ENCODE results near the gene CCDC85C.

The CCDC85C gene

DNA sequence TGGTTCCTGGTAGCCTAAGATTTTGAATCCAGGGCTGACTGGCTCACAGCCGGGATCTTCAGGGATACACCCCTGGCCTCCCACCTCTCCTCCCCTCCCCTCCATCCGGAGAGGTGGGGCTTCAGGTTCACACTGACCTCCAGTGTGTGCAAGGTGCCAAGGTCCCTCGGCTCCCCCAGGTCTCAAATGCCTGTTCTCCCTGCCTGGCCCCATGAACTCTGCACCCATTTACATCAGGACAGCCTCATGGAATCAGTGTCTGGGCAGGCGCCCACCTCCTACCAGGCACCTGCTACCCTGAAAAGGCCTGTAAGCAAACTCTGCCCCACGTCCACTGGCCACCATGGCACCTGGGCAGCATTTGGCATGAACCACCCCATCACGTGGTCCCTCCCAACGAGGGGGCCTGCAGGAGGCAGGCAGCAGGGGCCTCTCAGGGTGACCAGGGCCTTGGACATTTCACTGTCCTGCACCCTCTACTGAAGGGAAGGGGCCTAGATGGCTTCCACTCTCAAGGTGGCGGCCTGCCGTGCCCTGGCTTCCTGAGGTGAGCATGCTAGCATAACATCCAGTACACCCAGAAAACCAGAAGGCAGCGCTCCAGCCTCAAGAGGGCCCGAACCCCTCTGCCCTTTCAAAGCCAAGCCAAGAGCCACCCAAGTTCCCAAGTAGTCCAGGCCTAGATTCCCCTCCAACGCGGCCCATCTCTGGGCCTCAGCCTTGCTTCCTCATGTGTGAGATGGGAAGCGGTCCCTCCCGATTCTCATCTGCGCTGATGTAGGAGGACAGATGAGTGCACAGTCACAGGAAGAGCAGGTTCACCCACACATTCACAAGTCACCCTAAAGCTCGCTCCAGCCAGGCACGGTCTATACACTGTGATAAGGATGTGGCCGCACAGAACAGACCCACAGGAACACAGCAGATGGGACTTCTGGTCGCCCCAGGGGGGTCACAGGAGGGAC is 37.3 kb downstream of the CCDC85C start:
- no peak for DNase-seq
- in situ Hi-C loops (cut with MboI; ENCODE audit: low pct_unique_long_range_greater_than_20kb, low sequenced_read_pairs) = no loop called here

DNA sequence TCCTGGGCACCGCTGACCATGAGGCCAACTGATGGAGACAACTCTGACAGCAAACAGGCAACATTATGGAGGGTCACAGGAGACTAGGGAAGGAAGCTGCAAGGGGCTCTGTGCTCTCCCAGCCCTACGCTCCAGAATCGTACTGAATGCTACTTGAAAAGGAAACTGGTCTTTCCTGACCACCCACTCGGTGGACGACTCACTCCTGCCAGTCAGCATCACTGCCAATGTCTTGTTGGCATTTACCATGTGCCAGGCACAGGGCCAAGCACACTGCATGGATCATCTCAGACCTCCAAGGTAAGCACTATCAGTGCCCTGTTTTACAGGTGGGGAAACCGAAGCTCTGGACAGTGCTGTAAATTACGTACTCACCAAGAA is 38.0 kb downstream of the CCDC85C start:
- in situ Hi-C loops (cut with MboI; ENCODE audit: low pct_unique_long_range_greater_than_20kb, low sequenced_read_pairs) = no loop called here

GRCh38 chr14:99565383-99565782 is 38.6 kb downstream of the CCDC85C start:
- DNase-seq = no peak
- in situ Hi-C loops (cut with MboI; ENCODE audit: low pct_unique_long_range_greater_than_20kb, low sequenced_read_pairs) = no loop called here

More for the DNA sequence above, 38.0 kb downstream of the CCDC85C start:
- DNase-seq = no peak

- DNase-seq = no peak
Measured at GRCh38 chr14:99564926-99565259, 39.1 kb downstream of the CCDC85C start.

GRCh38 chr14:99564256-99564925 is 39.6 kb downstream of the CCDC85C start:
- in situ Hi-C loops (cut with MboI; ENCODE audit: low pct_unique_long_range_greater_than_20kb, low sequenced_read_pairs) = no loop called here
- no peak for DNase-seq

More at GRCh38 chr14:99564926-99565259, 39.1 kb downstream of the CCDC85C start:
- in situ Hi-C loops (cut with MboI; ENCODE audit: low pct_unique_long_range_greater_than_20kb, low sequenced_read_pairs) = no loop called here

GRCh38 chr14:99563749-99564129 is 40.3 kb downstream of the CCDC85C start:
- no peak for DNase-seq
- in situ Hi-C loops (cut with MboI; ENCODE audit: low pct_unique_long_range_greater_than_20kb, low sequenced_read_pairs) = no loop called here

GRCh38 chr14:99562856-99563748 is 40.9 kb downstream of the CCDC85C start:
- in situ Hi-C loops (cut with MboI; ENCODE audit: low pct_unique_long_range_greater_than_20kb, low sequenced_read_pairs) = no loop called here
- DNase-seq = no peak

GRCh38 chr14:99561864-99562263 is 42.1 kb downstream of the CCDC85C start:
- in situ Hi-C loops (cut with MboI; ENCODE audit: low pct_unique_long_range_greater_than_20kb, low sequenced_read_pairs) = no loop called here
- DNase-seq = no peak

DNA sequence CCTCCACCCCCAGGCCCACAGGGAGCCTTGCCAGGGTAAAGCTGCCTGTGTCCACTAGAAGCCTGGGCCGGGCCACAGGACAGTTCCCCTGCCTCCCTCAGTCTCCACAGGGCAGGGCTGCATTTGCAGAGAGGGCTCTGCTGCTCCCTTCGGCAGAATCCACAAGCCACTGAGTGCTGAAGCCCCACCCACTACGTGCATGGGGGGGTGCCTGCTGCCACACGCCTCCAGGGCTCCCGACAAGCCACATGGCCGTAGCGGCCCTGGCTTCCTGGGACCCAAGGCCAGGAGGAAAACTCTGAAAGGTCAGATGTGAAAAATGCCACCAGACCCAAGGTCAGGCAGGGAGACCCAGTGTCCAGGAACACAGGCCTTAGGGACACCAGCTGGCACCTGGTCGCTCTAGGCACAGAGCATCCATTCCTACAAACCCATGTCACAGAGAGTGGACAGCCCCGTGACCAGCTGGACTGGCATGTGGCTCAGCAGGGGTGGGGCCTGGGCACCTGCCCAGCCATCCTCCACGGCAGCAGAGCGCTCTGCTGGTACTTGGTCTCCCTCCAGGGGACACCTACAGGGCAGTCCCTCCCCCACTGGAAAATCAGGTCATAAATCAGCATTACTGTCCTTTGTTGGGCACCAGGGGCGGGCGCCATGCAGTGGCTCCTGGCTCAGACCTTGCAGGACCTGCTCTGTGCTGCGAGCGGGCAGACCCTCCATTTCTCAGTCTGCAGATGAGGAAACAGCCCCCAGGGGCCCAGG is 42.9 kb downstream of the CCDC85C start:
- DNase-seq = no peak
- in situ Hi-C loops (cut with MboI; ENCODE audit: low pct_unique_long_range_greater_than_20kb, low sequenced_read_pairs) = no loop called here

DNA sequence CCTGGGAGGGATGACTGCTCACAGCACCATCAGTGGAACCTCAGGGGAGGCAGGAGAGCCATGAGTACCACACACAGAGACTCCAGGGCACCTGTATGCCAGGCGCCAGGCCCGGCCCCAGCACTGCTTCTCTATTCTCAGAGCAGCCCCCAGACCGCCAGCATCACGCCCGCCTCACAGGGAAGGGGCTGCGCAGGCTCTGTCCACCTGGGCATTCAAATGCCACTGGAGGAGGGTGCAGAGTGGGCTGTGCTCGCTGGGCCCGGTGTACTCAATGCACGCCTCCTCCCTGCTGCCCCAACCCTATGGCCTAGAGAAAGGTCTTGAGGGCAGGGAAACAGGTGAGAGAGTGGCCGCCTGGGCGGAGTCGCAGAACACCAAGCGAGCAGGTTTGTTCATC is 43.6 kb downstream of the CCDC85C start:
- in situ Hi-C loops (cut with MboI; ENCODE audit: low pct_unique_long_range_greater_than_20kb, low sequenced_read_pairs) = no loop called here

DNA sequence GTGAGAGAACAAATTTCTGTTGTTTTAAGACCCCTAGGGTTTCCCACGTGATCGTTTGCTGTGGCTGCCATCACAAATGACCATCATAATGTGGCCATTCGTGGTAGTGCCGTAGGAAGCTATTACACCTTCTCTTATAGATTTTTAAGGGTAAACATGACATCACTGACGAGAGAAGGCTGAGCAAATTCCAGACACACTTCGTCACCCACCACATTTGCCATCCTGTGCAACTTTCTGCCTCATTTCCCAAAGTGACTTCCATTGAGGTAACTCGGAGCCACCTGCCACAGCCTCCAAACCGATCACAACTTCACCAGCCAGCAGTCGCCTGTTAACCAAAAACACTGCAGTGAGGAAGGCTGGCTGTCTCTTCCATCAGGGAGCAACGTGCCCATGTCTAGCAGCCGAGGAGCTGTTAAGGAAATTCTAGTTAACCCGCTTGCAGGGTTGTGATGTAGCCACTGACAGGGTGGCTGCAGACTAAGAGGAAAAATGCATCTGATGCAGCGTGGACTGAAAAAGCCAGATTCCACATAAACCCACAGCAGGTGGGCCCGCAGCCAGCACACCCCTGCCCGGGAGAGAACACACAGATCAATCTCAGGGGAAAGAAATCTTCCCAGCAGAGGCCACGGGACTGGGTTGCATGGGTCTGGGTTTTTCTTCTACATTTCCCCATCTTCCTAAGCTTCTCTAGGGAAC is 44.6 kb downstream of the CCDC85C start:
- in situ Hi-C loops (cut with MboI; ENCODE audit: low pct_unique_long_range_greater_than_20kb, low sequenced_read_pairs) = no loop called here

More for the DNA sequence above, 43.6 kb downstream of the CCDC85C start:
- no peak for DNase-seq

GRCh38 chr14:99556134-99556791 is 47.7 kb downstream of the CCDC85C start:
- in situ Hi-C loops (cut with MboI; ENCODE audit: low pct_unique_long_range_greater_than_20kb, low sequenced_read_pairs) = no loop called here
- DNase-seq = no peak

More for the DNA sequence above, 44.6 kb downstream of the CCDC85C start:
- no peak for DNase-seq

DNA sequence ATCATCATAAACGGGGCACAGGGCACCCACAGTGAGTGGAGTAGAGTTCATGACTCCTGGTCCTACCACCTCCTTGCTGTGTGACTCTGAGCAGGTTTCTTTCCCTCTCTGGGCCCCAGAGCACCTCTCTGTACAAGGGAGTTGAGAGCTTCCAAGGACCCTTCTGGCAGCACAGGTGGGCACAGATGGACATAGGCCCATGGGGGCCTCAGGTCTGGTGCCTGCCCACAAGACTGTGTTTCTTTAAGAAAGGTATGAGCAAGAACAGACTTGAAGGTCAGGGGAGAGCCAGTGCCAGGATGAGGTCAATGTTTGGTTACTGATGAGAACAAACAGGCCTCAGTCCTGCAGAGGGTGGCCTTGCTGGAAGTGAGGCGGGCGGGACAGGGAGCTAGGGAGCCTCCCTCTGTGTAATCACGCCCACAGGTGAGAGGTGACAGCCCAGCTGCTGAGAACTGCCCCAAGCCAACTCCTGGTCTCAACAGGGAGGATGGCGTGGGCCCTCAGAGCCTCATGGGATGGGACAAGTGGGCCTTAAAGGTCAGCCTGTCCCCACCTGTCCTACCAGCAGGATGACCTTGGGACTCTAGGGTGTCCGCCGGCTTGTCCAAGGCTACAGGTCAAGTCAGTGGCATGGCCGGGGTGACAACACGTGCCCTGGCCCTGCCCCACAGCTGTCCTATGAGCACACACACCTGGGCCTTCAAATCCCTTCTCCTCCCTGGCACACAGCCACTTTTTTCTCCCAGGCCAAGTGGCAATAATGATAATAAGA is 49.1 kb downstream of the CCDC85C start:
- in situ Hi-C loops (cut with MboI; ENCODE audit: low pct_unique_long_range_greater_than_20kb, low sequenced_read_pairs) = no loop called here
- no peak for DNase-seq

DNA sequence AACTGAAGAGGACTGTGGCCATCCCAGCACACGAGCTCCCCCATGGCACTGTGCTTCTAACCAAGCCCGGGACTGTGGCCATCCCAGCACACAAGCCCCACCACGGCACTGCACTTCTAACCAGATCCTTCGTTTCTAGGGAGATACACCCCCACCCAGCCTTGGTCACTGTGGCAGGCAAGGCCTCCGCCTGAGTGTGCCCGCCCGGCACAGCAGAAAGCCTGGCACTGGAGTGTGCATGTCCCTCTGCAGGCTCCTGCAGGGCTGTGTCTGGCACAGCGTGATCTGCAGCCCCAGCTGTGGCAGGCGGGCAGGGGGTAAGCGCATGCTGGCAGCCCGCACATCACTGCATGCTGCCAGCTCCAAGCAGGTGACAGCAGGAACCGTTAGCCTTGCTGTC is 49.8 kb downstream of the CCDC85C start:
- DNase-seq = no peak
- in situ Hi-C loops (cut with MboI; ENCODE audit: low pct_unique_long_range_greater_than_20kb, low sequenced_read_pairs) = no loop called here

DNA sequence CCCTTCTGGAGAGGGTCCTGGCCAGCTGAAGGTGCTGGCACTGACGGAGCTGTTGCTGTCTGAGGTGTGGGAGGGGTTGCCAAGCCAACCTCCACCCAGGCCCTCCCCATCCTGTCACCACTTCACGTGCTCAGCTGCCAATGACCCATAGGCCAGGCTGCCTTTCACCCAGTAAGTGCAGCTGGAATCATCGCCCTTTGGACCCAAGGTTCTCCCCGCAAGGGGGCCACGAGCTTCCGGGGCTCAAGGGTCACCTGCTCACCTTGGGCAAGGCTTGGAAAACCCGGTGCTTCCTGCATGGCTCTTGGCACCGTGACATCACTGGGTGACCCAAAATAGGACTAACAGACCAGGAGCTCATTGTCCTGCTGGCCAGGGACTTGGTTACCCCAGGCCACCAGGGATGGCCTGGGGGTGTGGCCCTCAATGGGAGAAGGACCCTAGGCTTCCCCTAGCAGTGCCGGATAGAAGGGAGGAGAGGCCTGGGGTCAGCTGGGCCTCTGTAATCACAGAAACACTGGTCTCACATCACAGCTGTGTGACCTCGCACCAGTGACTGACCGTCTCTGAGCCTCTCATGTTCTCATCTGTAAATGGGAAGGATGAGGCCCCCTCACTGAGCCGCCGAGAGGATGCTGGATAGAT is 51.3 kb downstream of the CCDC85C start:
- DNase-seq = no peak
- in situ Hi-C loops (cut with MboI; ENCODE audit: low pct_unique_long_range_greater_than_20kb, low sequenced_read_pairs) = no loop called here

DNA sequence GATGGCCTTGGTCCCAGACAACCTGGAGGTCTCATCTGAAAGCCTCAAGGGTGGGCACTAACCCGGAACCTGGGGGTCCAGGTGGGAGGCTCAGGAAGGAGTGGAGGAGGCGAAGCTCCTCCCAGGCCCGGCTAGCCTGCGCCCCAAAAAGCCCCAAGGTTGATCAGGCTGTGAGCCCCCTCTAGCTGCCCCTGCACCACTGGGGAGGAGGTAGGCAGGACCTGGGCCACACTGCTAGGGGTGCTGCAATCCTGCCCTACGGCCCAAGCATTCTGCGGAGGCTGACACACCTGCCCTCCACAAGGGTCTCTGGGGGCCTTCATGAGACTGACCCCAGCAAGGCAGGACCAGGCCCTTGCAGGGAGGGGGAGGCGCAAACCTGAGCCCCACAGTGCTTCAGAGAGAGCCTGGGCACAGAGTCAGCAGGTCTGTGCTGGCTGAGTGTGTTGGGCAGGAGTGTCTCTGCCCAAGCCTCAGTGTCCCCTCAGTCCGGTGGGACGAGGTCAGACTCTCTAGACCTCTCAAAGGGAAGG is 51.9 kb downstream of the CCDC85C start:
- in situ Hi-C loops (cut with MboI; ENCODE audit: low pct_unique_long_range_greater_than_20kb, low sequenced_read_pairs) = no loop called here
- no peak for DNase-seq
